Transverse colon (tissue), 4 donors: Measurements from ENCODE around the gene TCEAL8. TPM values are rescaled to one million over a fixed set of nuclear protein-coding genes. Genes with fewer than 3 reads are reported as not detected.

Experiments used
- DNase-seq: peaks from one replicate; pipeline ENCODE4 v3.0.0-alpha.2; 2019
- H3K27ac ChIP-seq, 4 donors: fragments of 200-600 bp; sonication (generic); 2 replicates each; pipeline ENCODE4 v1.5.1; 2016 to 2018; ENCODE audit warnings: inconsistent platforms in 4 of 4
- H3K27me3 ChIP-seq: fragments of 200-600 bp; sonication (generic); 2 replicates; pipeline ENCODE4 v1.5.1; 2017; ENCODE audit warnings: inconsistent platforms
- H3K36me3 ChIP-seq, 4 donors: fragments of 200-600 bp; sonication (generic); 2 replicates each; pipeline ENCODE4 v1.5.1; 2017 to 2019; ENCODE audit warnings: inconsistent platforms in 4 of 4
- H3K4me1 ChIP-seq, 4 donors: fragments of 200-600 bp; sonication (generic); 2 replicates each; pipeline ENCODE4 v1.5.1; 2017 to 2020; ENCODE audit warnings: inconsistent platforms in 4 of 4
- H3K4me3 ChIP-seq, 4 donors: fragments of 200-600 bp; sonication (generic); 1 replicate in 1 of 4; 2 replicates in 3 of 4; pipeline versions ENCODE4 v1.5.1 to v1.6.1; 2017 to 2019; ENCODE audit warnings: inconsistent platforms in 4 of 4
- H3K9me3 ChIP-seq, 2 donors: fragments of 200-600 bp; sonication (generic); 2 replicates each; pipeline ENCODE4 v1.5.1; 2017 to 2019; ENCODE audit warnings: inconsistent platforms in 2 of 2
- CTCF ChIP-seq, 5 experiments: fragments of 200-600 bp in 3 of 5; fragments of 450-650 bp in 2 of 5; sonication (generic) in 3 of 5; IDR thresholded peaks; 1 replicate in 2 of 5; 2 replicates in 3 of 5; pipeline ENCODE4 v1.5.1; 2016 to 2017; ENCODE audit warnings: antibody characterized with exemption in 5 of 5, inconsistent platforms in 3 of 5, mild to moderate bottlenecking in 2 of 5, moderate library complexity in 1 of 5
- EP300 ChIP-seq: sonication (generic); formaldehyde crosslinking; IDR thresholded peaks from one replicate; pipeline ENCODE4 v1.6.1; 2017; ENCODE audit warnings: antibody characterized with exemption, low read depth
- POLR2A ChIP-seq: fragments of 450-650 bp; IDR thresholded peaks from one replicate; pipeline ENCODE4 v1.6.1; 2016; ENCODE audit warnings: antibody characterized with exemption, mild to moderate bottlenecking, moderate library complexity
- POLR2AphosphoS5 ChIP-seq, 3 donors: sonication (generic); formaldehyde crosslinking; IDR thresholded peaks; one replicate each; pipeline ENCODE4 v1.6.1; 2016; ENCODE audit warnings: antibody characterized with exemption in 3 of 3
- WGBS, 2 donors: methylation state at CpG; one replicate each; pipeline ENCODE4 v1.1.5; 2018; ENCODE audit warnings: low coverage in 1 of 2; 5-methylcytosine and 5-hydroxymethylcytosine counted together
- in situ Hi-C, 4 donors: fragments of 200-750 bp; cut with MboI; loops; one replicate each; pipeline versions ENCODE4 v1.15.0 to v1.15.1; 2017; ENCODE audit warnings: low sequenced_read_pairs in 3 of 4, low pct_ligation_motif_present in 1 of 4, low pct_unique_long_range_greater_than_20kb in 1 of 4
- intact Hi-C: fragments of 100-400 bp; cut with DNase I; formaldehyde crosslinking; loops from one replicate; pipeline ENCODE4 v1.15.1; 2023; ENCODE audit warnings: low total_unique reads
- total RNA-seq, 4 donors: library from RNA; depleted of rRNA; stranded (reverse); fragments of >200 nt; gene quantifications; one replicate each; pipeline ENCODE4 v1.1.0, GENCODE V29; 2016

The TCEAL8 gene
- total RNA-seq, 4 donors from 2014 or later = 8.0 to 41.4 (median 20.8) TPM

- Histone ChIP-seq H3K9me3 (no peaks in the 10 kb centered on the region), H3K4me3 (peak overlapping the region; percentile 30 to 72 (median 54)), H3K4me1 (peaks cover 0 to 9% (median 0%) of the 10 kb centered on the region in 4 donors), H3K27ac (peak overlapping the region; percentile 80 to 92 (median 90)), H3K36me3 (no peaks in the 10 kb centered on the region), H3K27me3 (no peaks in the 10 kb centered on the region)
- WGBS, 2 donors = 23% methylated on average over 22 of the region's 22 CpGs; no CpG with 5 or more reads in 1 of the 2 donors
- no peak for TF ChIP-seq EP300
- TF ChIP-seq POLR2A = no peak
- TF ChIP-seq POLR2AphosphoS5 (IDR thresholded peaks at IDR 0.05) = no peak
- no peak for TF ChIP-seq CTCF (IDR thresholded peaks at IDR 0.05)
- intact Hi-C loops (no loop called here), in situ Hi-C loops (no loop called here)
- DNase-seq = peak; percentile 40
These were observed 657 bp downstream of the TCEAL8 start for GRCh38 chrX:103254171-103254824.

GRCh38 chrX:103253608-103254007 lies 1.3 kb downstream of the TCEAL8 start:
- Histone ChIP-seq H3K27ac (peak overlapping the region; percentile 80 to 92 (median 90)), H3K27me3 (no peaks in the 10 kb centered on the region), H3K36me3 (no peaks in the 10 kb centered on the region), H3K4me3 (peak overlapping the region in 3 of 4 donors; percentile 41 to 72 (median 68)), H3K9me3 (no peaks in the 10 kb centered on the region), H3K4me1 (peaks cover 0 to 9% (median 0%) of the 10 kb centered on the region in 4 donors)
- TF ChIP-seq EP300 = no peak
- no peak for TF ChIP-seq POLR2AphosphoS5 (IDR thresholded peaks at IDR 0.05)
- no peak for TF ChIP-seq CTCF (IDR thresholded peaks at IDR 0.05)
- intact Hi-C loops (no loop called here), in situ Hi-C loops (no loop called here)
- 20 to 53% methylated on average over 1 to 8 of the region's 8 CpGs for WGBS, 2 donors
- no peak for DNase-seq

GRCh38 chrX:103250977-103251376 lies 4.0 kb downstream of the TCEAL8 start:
- WGBS, 2 donors = 66% methylated on average over 5 of the region's 5 CpGs; no CpG with 5 or more reads in 1 of the 2 donors
- Histone ChIP-seq H3K36me3 (no peaks in the 10 kb centered on the region), H3K4me3 (no peak overlapping the region), H3K27me3 (no peaks in the 10 kb centered on the region), H3K9me3 (no peaks in the 10 kb centered on the region), H3K4me1 (peaks cover 0 to 9% (median 0%) of the 10 kb centered on the region in 4 donors), H3K27ac (no peak overlapping the region)
- intact Hi-C loops (no loop called here), in situ Hi-C loops (no loop called here)
- no peak for DNase-seq
- TF ChIP-seq CTCF (IDR thresholded peaks at IDR 0.05) = no peak
- TF ChIP-seq EP300 = no peak
- no peak for TF ChIP-seq POLR2AphosphoS5 (IDR thresholded peaks at IDR 0.05)
- no peak for TF ChIP-seq POLR2A

GRCh38 chrX:103249805-103250204 lies 5.2 kb downstream of the TCEAL8 start:
- TF ChIP-seq POLR2A = no peak
- TF ChIP-seq CTCF (IDR thresholded peaks at IDR 0.05) = no peak
- TF ChIP-seq POLR2AphosphoS5 (IDR thresholded peaks at IDR 0.05) = no peak
- TF ChIP-seq EP300 = no peak
- 52% methylated on average over 1 of the region's 1 CpG; no CpG with 5 or more reads in 1 of the 2 donors for WGBS, 2 donors
- no peak overlapping the region for H3K27ac ChIP-seq
- no peak overlapping the region for H3K4me3 ChIP-seq
- H3K36me3 ChIP-seq = no peaks in the 10 kb centered on the region
- intact Hi-C loops (no loop called here), in situ Hi-C loops (no loop called here)
- H3K4me1 ChIP-seq = peaks cover 0 to 6% (median 0%) of the 10 kb centered on the region in 4 donors
- H3K27me3 ChIP-seq = no peaks in the 10 kb centered on the region
- no peaks in the 10 kb centered on the region for H3K9me3 ChIP-seq
- DNase-seq = no peak
